Measurements from ENCODE around the gene ASTL. TPM values are rescaled to one million over a fixed set of nuclear protein-coding genes. Genes with fewer than 3 reads are reported as not detected.

Gene ASTL
- total and polyA plus RNA-seq, 12 donors: 0.16 TPM; not detected in 11

- DNase-seq: no peak
- Histone ChIP-seq H3K36me3 (no peaks in the 10 kb centered on the region), H3K4me1 (peaks cover 0 to 33% (median 12%) of the 10 kb centered on the region in 9 donors), H3K27me3 (peaks cover 0 to 62% (median 28%) of the 10 kb centered on the region in 7 donors), H3K4me3 (no peak overlapping the region), H3K27ac (no peak overlapping the region), H3K9me3 (no peaks in the 10 kb centered on the region)
- intact Hi-C loops (cut with DNase I): loop anchor here in 7 of 10 donors (2.0 to 10.0 kb wide), 7 partner anchors 36 to 93 kb away; no protein-coding TSS in a partner anchor
- WGBS, 2 donors: 61 to 66% methylated on average over 17 of the region's 17 CpGs
- no peak for TF ChIP-seq CTCF (IDR thresholded peaks at IDR 0.05)
- ATAC-seq: no peak
Measured at GRCh38 chr2:96117701-96118588, 20.4 kb downstream of the ASTL start.

- Histone ChIP-seq H3K4me3 (peak overlapping the region; percentile 29 to 78 (median 62)), H3K27ac (peak overlapping the region in 9 of 10 donors; percentile 23 to 83 (median 73)), H3K27me3 (peaks cover 0 to 62% (median 28%) of the 10 kb centered on the region in 7 donors), H3K4me1 (peaks cover 0 to 33% (median 12%) of the 10 kb centered on the region in 9 donors), H3K9me3 (no peaks in the 10 kb centered on the region), H3K36me3 (no peaks in the 10 kb centered on the region)
- WGBS, 2 donors: 1 to 2% methylated on average over 57 to 62 of the region's 62 CpGs
- peak; percentile 67 to 98 (median 92) for TF ChIP-seq CTCF (IDR thresholded peaks at IDR 0.05)
- DNase-seq (peak; percentile 30 to 68), ATAC-seq (peak; percentile 68 to 93 (median 86))
- intact Hi-C loops (cut with DNase I): loop anchor here in 7 of 10 donors (2.0 to 10.0 kb wide), 7 partner anchors 35 to 92 kb away; no protein-coding TSS in a partner anchor
Measured at GRCh38 chr2:96116879-96117533, 21.3 kb downstream of the ASTL start.

- Histone ChIP-seq H3K4me3 (peak within 1 kb of the TSS; percentile 29 to 78 (median 62)), H3K27ac (peak within 1 kb of the TSS; percentile 23 to 83 (median 72)), H3K4me1 (peaks cover 0 to 33% (median 12%) of the 10 kb centered on the region in 9 donors), H3K27me3 (peaks cover 0 to 62% (median 25%) of the 10 kb centered on the region in 7 donors), H3K9me3 (no peaks in the 10 kb centered on the region), H3K36me3 (no peaks in the 10 kb centered on the region)
- intact Hi-C loops (cut with DNase I): loop anchor here in 7 of 10 donors (2.0 to 10.0 kb wide), 7 partner anchors 34 to 92 kb away; no protein-coding TSS in a partner anchor
- ATAC-seq (peak; percentile 56 to 81 (median 66)), DNase-seq (peak; percentile 68 to 80)
- 1% methylated on average over 52 to 64 of the region's 64 CpGs for WGBS, 2 donors
- no peak for TF ChIP-seq CTCF (IDR thresholded peaks at IDR 0.05)
Measured at GRCh38 chr2:96116424-96116878, 21.9 kb downstream of the ASTL start, which contains the start of gene ADRA2B. Gene ADRA2B, minus strand, starts transcription at chr2:96116571. Its CDS starts 422 bp downstream, at chr2:96116149.

Data from heart right ventricle (tissue), 16 donors.